ENCODE results near the gene UBE2F.

GRCh38 chr2:237996021-237996593, 29.3 kb downstream of the UBE2F start:
- TF ChIP-seq CTCF (conservative IDR thresholded peaks at IDR 0.05) = no peak
- TF ChIP-seq EZH2 (IDR thresholded peaks at IDR 0.05; ENCODE audit: low read depth) = no peak
